Transverse colon (tissue), 3 donors: ENCODE data around the gene KIF7.

Experiments
- EP300 ChIP-seq: sonication (generic); formaldehyde crosslinking; IDR thresholded peaks from one replicate; pipeline ENCODE4 v1.6.1; 2017; ENCODE audit warnings: antibody characterized with exemption, low read depth
- TF ChIP-seq, protein P1 (sequence below), 5 experiments: fragments of 200-600 bp in 3 of 5; fragments of 450-650 bp in 2 of 5; sonication (generic) in 3 of 5; IDR thresholded peaks; 1 replicate in 2 of 5; 2 replicates in 3 of 5; pipeline ENCODE4 v1.5.1; 2016 to 2017; ENCODE audit warnings: antibody characterized with exemption in 5 of 5, inconsistent platforms in 3 of 5, mild to moderate bottlenecking in 2 of 5, moderate library complexity in 1 of 5

DNA sequence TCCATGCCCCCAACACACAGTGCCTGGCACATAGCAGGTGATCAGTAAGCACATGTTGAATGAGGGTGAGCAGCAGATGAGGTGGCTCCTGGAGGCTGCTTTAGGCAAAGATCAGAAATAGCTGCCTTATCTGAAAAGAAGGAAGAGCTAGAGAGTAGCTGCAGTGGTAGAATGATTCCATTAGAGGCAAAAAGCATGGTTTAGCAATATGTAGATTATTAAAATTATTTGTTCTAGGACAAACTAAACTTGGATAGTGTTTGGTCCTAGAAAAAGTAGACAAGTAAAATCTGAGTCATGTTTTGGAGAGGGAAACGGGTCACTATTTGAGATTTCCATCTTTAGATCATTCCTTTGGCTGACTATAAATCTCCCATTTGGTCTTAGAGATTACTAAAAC lies 32.1 kb downstream of the KIF7 start:
- TF ChIP-seq EP300 = no peak
- TF ChIP-seq, protein P1, sequence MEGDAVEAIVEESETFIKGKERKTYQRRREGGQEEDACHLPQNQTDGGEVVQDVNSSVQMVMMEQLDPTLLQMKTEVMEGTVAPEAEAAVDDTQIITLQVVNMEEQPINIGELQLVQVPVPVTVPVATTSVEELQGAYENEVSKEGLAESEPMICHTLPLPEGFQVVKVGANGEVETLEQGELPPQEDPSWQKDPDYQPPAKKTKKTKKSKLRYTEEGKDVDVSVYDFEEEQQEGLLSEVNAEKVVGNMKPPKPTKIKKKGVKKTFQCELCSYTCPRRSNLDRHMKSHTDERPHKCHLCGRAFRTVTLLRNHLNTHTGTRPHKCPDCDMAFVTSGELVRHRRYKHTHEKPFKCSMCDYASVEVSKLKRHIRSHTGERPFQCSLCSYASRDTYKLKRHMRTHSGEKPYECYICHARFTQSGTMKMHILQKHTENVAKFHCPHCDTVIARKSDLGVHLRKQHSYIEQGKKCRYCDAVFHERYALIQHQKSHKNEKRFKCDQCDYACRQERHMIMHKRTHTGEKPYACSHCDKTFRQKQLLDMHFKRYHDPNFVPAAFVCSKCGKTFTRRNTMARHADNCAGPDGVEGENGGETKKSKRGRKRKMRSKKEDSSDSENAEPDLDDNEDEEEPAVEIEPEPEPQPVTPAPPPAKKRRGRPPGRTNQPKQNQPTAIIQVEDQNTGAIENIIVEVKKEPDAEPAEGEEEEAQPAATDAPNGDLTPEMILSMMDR (IDR thresholded peaks at IDR 0.05) = no peak
